ENCODE measurements around the gene PRMT7.

DNA sequence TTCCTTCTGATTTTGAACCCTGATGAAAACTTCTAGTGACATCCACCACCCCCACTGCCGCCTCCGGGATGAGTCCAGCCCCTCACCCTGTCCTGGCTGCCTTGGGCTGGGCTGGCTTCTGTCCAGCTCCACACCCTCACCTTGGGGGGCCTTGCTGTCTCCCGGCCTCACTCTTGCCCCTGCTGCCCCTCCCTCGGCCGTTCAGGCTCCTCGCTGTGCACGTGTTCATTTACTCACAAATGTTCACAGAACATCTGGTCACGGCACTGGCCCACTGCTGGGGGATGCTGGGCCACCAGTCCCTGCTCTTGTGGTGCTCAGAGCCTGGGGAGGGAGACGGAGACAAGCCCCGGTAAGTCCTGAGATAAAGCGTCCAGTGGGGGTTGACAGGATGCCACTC is 40.6 kb downstream of the PRMT7 start:
- TF ChIP-seq, protein P1, sequence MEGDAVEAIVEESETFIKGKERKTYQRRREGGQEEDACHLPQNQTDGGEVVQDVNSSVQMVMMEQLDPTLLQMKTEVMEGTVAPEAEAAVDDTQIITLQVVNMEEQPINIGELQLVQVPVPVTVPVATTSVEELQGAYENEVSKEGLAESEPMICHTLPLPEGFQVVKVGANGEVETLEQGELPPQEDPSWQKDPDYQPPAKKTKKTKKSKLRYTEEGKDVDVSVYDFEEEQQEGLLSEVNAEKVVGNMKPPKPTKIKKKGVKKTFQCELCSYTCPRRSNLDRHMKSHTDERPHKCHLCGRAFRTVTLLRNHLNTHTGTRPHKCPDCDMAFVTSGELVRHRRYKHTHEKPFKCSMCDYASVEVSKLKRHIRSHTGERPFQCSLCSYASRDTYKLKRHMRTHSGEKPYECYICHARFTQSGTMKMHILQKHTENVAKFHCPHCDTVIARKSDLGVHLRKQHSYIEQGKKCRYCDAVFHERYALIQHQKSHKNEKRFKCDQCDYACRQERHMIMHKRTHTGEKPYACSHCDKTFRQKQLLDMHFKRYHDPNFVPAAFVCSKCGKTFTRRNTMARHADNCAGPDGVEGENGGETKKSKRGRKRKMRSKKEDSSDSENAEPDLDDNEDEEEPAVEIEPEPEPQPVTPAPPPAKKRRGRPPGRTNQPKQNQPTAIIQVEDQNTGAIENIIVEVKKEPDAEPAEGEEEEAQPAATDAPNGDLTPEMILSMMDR (conservative IDR thresholded peaks at IDR 0.05) = no peak
- no peak for TF ChIP-seq ZFX (IDR thresholded peaks at IDR 0.05)
